Left ventricle myocardium inferior (tissue), 1 donor: Measurements from ENCODE around the gene CDC25B. TPM values are rescaled to one million over a fixed set of nuclear protein-coding genes. Genes with fewer than 3 reads are reported as not detected.

Experiments
- DNase-seq: peaks from one replicate; pipeline ENCODE4 v3.0.0-alpha.2; 2020
- H3K27ac ChIP-seq: fragments of 200-600 bp; replicated peaks from 2 replicates; pipeline ENCODE4 v1.8.0; 2021
- H3K27me3 ChIP-seq: fragments of 200-600 bp; 2 replicates; pipeline ENCODE4 v1.8.0; 2021; ENCODE audit warnings: low read depth
- H3K36me3 ChIP-seq: fragments of 200-600 bp; 2 replicates; pipeline ENCODE4 v1.8.0; 2021
- H3K4me1 ChIP-seq: fragments of 200-600 bp; 2 replicates; pipeline ENCODE4 v1.8.0; 2021
- H3K4me3 ChIP-seq: fragments of 200-600 bp; 2 replicates; pipeline ENCODE4 v1.8.0; 2021; ENCODE audit warnings: mild to moderate bottlenecking, moderate library complexity
- H3K9me3 ChIP-seq: fragments of 200-600 bp; replicated peaks from 2 replicates; pipeline ENCODE4 v1.8.0; 2021
- CTCF ChIP-seq: fragments of 200-600 bp; IDR thresholded peaks from 2 replicates; pipeline ENCODE4 v1.8.0; 2021; ENCODE audit warnings: antibody characterized with exemption, mild to moderate bottlenecking, borderline replicate concordance
- intact Hi-C: fragments of 100-400 bp; cut with micrococcal nuclease; formaldehyde crosslinking; loops from one replicate; pipeline ENCODE4 v1.11.0; 2022
- total RNA-seq: library from RNA; stranded (reverse); fragmentation: NEBNext Ultra II Directional; extraction: Animal tissue kit (Norgen Biotek cat#: 25700); gene quantifications from one replicate; pipeline ENCODE4 v1.2.1, GENCODE V29; 2021
- donor health status: DM: no; HTN: yes; CAD: no; lungs with severe emphysema.

Gene CDC25B
- total RNA-seq, 1 donor from 2014 or later: 8.1 TPM

DNA sequence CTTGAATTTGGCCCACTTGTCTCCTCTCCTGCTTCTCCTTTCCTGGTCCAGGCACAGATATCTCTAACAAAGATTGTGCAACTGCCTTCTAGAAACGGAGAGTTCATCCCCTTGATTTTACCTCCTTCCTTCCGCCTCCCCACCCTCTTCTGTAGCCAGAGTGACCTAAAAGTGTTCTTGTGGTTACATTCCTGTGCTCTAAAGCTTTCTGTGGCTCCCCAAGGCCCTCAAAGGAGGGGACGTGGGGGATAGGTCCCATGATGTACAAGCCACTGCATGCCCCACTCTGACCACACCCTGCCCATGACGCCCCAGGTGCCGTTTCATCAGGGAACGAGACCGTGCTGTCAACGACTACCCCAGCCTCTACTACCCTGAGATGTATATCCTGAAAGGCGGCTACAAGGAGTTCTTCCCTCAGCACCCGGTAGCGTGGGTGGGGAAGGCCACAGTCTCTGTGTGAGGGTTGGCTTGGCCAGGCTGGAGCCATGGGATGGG is 8.2 kb downstream of the CDC25B start:
- H3K27ac ChIP-seq: no peak overlapping the region
- H3K4me1 ChIP-seq: peaks cover 33% of the 10 kb centered on the region
- H3K36me3 ChIP-seq: peaks cover 50% of the 10 kb centered on the region
- DNase-seq: no peak
- intact Hi-C loops: no loop called here
- no peak overlapping the region for H3K4me3 ChIP-seq
- no peaks in the 10 kb centered on the region for H3K27me3 ChIP-seq
- no peak for TF ChIP-seq CTCF
- H3K9me3 ChIP-seq: no peaks in the 10 kb centered on the region

GRCh38 chr20:3804781-3805180 is 8.7 kb downstream of the CDC25B start:
- no peaks in the 10 kb centered on the region for H3K9me3 ChIP-seq
- H3K4me1 ChIP-seq: peaks cover 36% of the 10 kb centered on the region
- H3K4me3 ChIP-seq: no peak overlapping the region
- H3K27ac ChIP-seq: peak overlapping the region; percentile 36
- peaks cover 50% of the 10 kb centered on the region for H3K36me3 ChIP-seq
- intact Hi-C loops: no loop called here
- no peak for DNase-seq
- no peak for TF ChIP-seq CTCF
- H3K27me3 ChIP-seq: no peaks in the 10 kb centered on the region

DNA sequence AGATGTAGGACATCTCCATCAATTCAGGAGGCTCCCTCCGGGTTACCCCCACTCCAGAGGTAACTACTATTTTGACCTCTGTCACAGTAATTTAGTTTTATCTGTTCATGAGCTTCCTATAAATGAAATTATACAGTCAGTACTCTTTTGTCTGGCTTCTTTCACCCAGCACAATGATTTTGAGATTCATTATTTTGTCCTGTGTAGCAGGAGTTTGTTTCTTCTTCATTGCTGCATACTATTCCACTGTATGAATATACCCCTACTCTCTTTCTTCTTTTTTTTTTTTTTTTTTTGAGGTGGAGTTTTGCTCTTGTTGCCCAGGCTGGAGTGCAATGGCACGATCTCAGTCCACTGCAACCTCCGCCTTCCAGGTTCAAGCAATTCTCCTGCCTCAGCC is 12.4 kb downstream of the CDC25B start:
- no peak for DNase-seq

DNA sequence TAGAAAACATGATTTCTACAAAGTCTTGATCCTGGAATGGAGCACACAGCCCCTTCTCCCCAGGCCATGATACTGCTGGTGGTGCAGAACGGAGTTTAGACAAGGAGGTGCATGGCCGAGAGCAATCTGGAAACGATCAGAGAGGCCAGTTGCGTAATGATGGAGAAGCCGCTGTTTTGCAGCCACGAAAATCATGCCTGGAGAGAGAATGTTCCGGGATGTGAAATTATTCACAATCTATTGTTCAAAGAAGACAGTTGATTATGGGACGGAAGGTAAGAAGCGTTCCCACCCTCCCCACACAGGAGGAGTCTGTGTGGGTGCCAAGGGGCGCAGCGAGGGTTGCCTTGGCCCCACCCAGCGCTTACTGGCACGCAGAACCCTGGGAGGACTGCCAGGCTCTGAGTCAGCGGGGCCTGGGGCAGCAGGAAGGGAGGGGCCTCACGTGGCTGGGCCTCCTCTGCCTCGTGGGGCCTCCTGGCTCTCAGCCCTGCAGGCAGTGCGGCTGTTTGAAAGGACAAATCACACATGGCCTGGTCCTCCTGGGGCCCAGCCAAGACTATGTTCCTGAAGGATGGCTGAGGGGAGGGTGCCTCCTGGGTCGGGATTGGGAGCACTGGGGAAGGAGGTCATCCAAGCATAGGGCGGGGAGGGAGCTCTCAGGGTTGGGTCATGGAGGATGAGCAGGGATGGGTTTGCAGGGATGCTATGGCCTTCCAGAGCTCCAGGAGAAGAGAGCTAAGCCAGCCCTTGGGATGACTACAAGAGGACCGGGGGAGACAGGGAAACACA is 15.6 kb downstream of the CDC25B start:
- no peaks in the 10 kb centered on the region for H3K27me3 ChIP-seq
- no peak for TF ChIP-seq CTCF
- H3K36me3 ChIP-seq: no peaks in the 10 kb centered on the region
- intact Hi-C loops: no loop called here
- peak overlapping the region; percentile 97 for H3K27ac ChIP-seq
- peaks cover 57% of the 10 kb centered on the region for H3K4me1 ChIP-seq
- H3K9me3 ChIP-seq: no peaks in the 10 kb centered on the region
- DNase-seq: peak; percentile 99
- H3K4me3 ChIP-seq: peak overlapping the region; percentile 63

More for the DNA sequence above, 12.4 kb downstream of the CDC25B start:
- Histone ChIP-seq H3K4me1 (peaks cover 67% of the 10 kb centered on the region), H3K27me3 (no peaks in the 10 kb centered on the region), H3K4me3 (peak overlapping the region; percentile 46), H3K9me3 (no peaks in the 10 kb centered on the region), H3K27ac (peak overlapping the region; percentile 97), H3K36me3 (peaks cover 19% of the 10 kb centered on the region)
- intact Hi-C loops: no loop called here
- no peak for TF ChIP-seq CTCF

DNA sequence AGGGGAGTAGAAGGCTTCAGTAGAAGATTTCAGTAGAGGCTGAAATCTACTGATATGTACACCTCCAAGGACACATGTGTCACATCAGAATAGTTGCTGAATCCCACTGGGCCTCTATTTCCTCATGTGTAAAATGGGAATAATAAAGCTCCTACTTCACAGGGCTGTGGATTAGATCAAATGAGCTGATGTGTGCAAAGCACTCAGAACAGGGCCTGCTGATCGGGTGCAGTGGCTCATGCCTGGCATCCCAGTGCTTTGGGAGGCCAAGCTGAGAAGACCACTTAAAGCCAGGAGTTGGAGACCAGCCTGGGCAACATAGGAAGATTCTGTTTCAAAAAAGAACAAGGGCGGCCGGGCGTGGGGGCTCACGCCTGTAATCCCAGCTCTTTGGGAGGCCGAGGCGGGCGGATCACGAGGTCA is 16.2 kb downstream of the CDC25B start:
- H3K4me3 ChIP-seq: peak overlapping the region; percentile 63
- peaks cover 51% of the 10 kb centered on the region for H3K4me1 ChIP-seq
- intact Hi-C loops: no loop called here
- no peak for TF ChIP-seq CTCF
- no peaks in the 10 kb centered on the region for H3K36me3 ChIP-seq
- no peaks in the 10 kb centered on the region for H3K9me3 ChIP-seq
- H3K27me3 ChIP-seq: no peaks in the 10 kb centered on the region
- DNase-seq: no peak
- H3K27ac ChIP-seq: peak overlapping the region; percentile 97
